MM.1S (cell line): Measurements from ENCODE around the gene GPR157.

Experiments used
- DNase-seq: peaks from one replicate; pipeline ENCODE4 v3.0.0-alpha.2; 2015
- H2AFZ ChIP-seq: fragments of 300-600 bp; sonication (generic); 2 replicates; pipeline ENCODE4 v1.6.0; 2016; ENCODE audit warnings: antibody characterized with exemption, low read length
- H3F3A ChIP-seq: fragments of 300-600 bp; sonication (generic); 2 replicates; pipeline ENCODE4 v1.6.1; 2016; ENCODE audit warnings: mild to moderate bottlenecking, antibody characterized with exemption, low read length, moderate library complexity, mixed read lengths; ENCODE audit not compliant: insufficient read depth
- H3K27ac ChIP-seq: fragments of 300-600 bp; sonication (generic); 2 replicates; pipeline ENCODE4 v1.5.1; 2016; ENCODE audit warnings: mild to moderate bottlenecking, low read length
- H3K27me3 ChIP-seq: fragments of 300-600 bp; sonication (generic); replicated peaks from 2 replicates; pipeline ENCODE4 v1.6.0; 2016; ENCODE audit warnings: low read length; ENCODE audit not compliant: insufficient read depth
- H3K36me3 ChIP-seq: fragments of 300-600 bp; sonication (generic); replicated peaks from 2 replicates; pipeline ENCODE4 v1.6.1; 2016; ENCODE audit warnings: mild to moderate bottlenecking, low read length, mixed read lengths; ENCODE audit not compliant: insufficient read depth
- H3K4me1 ChIP-seq: fragments of 300-600 bp; sonication (generic); 2 replicates; pipeline ENCODE4 v1.6.1; 2016; ENCODE audit warnings: low read length, mixed read lengths
- H3K4me2 ChIP-seq: fragments of 300-600 bp; sonication (generic); 2 replicates; pipeline ENCODE4 v1.6.0; 2016; ENCODE audit warnings: low read depth, low read length
- H3K4me3 ChIP-seq: fragments of 300-600 bp; sonication (generic); 2 replicates; pipeline ENCODE4 v1.5.1; 2016; ENCODE audit warnings: low read length, mixed read lengths
- H3K79me2 ChIP-seq: fragments of 300-600 bp; sonication (generic); 2 replicates; pipeline ENCODE4 v1.6.1; 2016; ENCODE audit warnings: mixed run types, low read length, mixed read lengths
- H3K9ac ChIP-seq: fragments of 300-600 bp; sonication (generic); 2 replicates; pipeline ENCODE4 v1.6.1; 2016; ENCODE audit warnings: low read length, mixed read lengths
- H3K9me2 ChIP-seq: fragments of 300-600 bp; sonication (generic); replicated peaks from 2 replicates; pipeline ENCODE4 v1.6.1; 2016; ENCODE audit warnings: mild to moderate bottlenecking, low read length, mixed read lengths; ENCODE audit not compliant: insufficient read depth
- H3K9me3 ChIP-seq: fragments of 300-600 bp; sonication (generic); replicated peaks from 2 replicates; pipeline ENCODE4 v1.6.1; 2016; ENCODE audit warnings: mild to moderate bottlenecking, low read length, mixed read lengths; ENCODE audit not compliant: insufficient read depth
- H4K20me1 ChIP-seq: fragments of 300-600 bp; sonication (generic); 2 replicates; pipeline ENCODE4 v1.6.1; 2016; ENCODE audit warnings: mild to moderate bottlenecking, low read length, moderate library complexity, mixed read lengths; ENCODE audit not compliant: insufficient read depth
- CTCF ChIP-seq: fragments of 300-600 bp; sonication (generic); IDR thresholded peaks from 2 replicates; pipeline ENCODE4 v1.5.1; 2016; ENCODE audit warnings: antibody characterized with exemption, low read length, mixed read lengths
- EZH2 ChIP-seq: fragments of 300-600 bp; sonication (generic); optimal IDR thresholded peaks from 2 replicates; pipeline ENCODE3; 2017; ENCODE audit warnings: low read depth, mild to moderate bottlenecking, antibody characterized with exemption, low read length, mixed read lengths
- EZH2phosphoT487 ChIP-seq: fragments of 300-600 bp; sonication (generic); IDR thresholded peaks from 2 replicates; pipeline ENCODE4 v1.6.1; 2018; ENCODE audit warnings: antibody characterized with exemption, low read length

The GPR157 gene

GRCh38 chr1:9101510-9102146, 27.3 kb downstream of the GPR157 start:
- Histone ChIP-seq H3K27me3 (peaks cover 27% of the 10 kb centered on the region), H3K4me2 (no peak overlapping the region), H3K79me2 (no peaks in the 10 kb centered on the region), H3K9me2 (no peaks in the 10 kb centered on the region), H3F3A (no peaks in the 10 kb centered on the region), H2AFZ (no peak overlapping the region), H3K4me3 (no peak overlapping the region), H3K27ac (no peak overlapping the region), H4K20me1 (no peaks in the 10 kb centered on the region), H3K4me1 (no peaks in the 10 kb centered on the region), H3K9ac (no peak overlapping the region), H3K9me3 (no peaks in the 10 kb centered on the region), H3K36me3 (no peaks in the 10 kb centered on the region)
- peak; percentile 73 for DNase-seq
- TF ChIP-seq EZH2phosphoT487 = no peak
- TF ChIP-seq EZH2 = no peak
- TF ChIP-seq CTCF = peak; percentile 74

GRCh38 chr1:9100471-9101043, 28.3 kb downstream of the GPR157 start:
- H3K4me3 ChIP-seq = no peak overlapping the region
- no peak for TF ChIP-seq CTCF
- no peak overlapping the region for H2AFZ ChIP-seq
- DNase-seq = no peak
- no peaks in the 10 kb centered on the region for H3K9me3 ChIP-seq
- peaks cover 21% of the 10 kb centered on the region for H3K27me3 ChIP-seq
- H3K9ac ChIP-seq = no peak overlapping the region
- no peaks in the 10 kb centered on the region for H3K9me2 ChIP-seq
- no peaks in the 10 kb centered on the region for H4K20me1 ChIP-seq
- no peaks in the 10 kb centered on the region for H3K79me2 ChIP-seq
- H3K27ac ChIP-seq = no peak overlapping the region
- no peaks in the 10 kb centered on the region for H3F3A ChIP-seq
- H3K36me3 ChIP-seq = no peaks in the 10 kb centered on the region
- H3K4me1 ChIP-seq = no peaks in the 10 kb centered on the region
- no peak overlapping the region for H3K4me2 ChIP-seq

- peaks cover 24% of the 10 kb centered on the region for H3K27me3 ChIP-seq
- H3K9me3 ChIP-seq = no peaks in the 10 kb centered on the region
- H3K36me3 ChIP-seq = no peaks in the 10 kb centered on the region
- H2AFZ ChIP-seq = no peak overlapping the region
- TF ChIP-seq EZH2phosphoT487 (no peak), CTCF (no peak), EZH2 (no peak)
- H3K4me3 ChIP-seq = no peak overlapping the region
- no peaks in the 10 kb centered on the region for H3K4me1 ChIP-seq
- H3F3A ChIP-seq = no peaks in the 10 kb centered on the region
- H4K20me1 ChIP-seq = no peaks in the 10 kb centered on the region
- H3K4me2 ChIP-seq = no peak overlapping the region
- H3K9ac ChIP-seq = no peak overlapping the region
- H3K79me2 ChIP-seq = no peaks in the 10 kb centered on the region
- no peak overlapping the region for H3K27ac ChIP-seq
- no peak for DNase-seq
- no peaks in the 10 kb centered on the region for H3K9me2 ChIP-seq
Observed at GRCh38 chr1:9099555-9099954, 29.3 kb downstream of the GPR157 start.
